GM10248 (cell line): ENCODE results near the gene CTSZ.

ENCODE experiments used
- CTCF ChIA-PET: fragments of 300-600 bp; sonication (Branson Sonifier 250); formaldehyde crosslinking; extraction: SDS; loops from one replicate; lab custom pipeline; 2021; ENCODE audit warnings: antibody characterized with exemption; lab: Yijun Ruan, JAX
- POLR2A ChIA-PET: fragments of 350-650 bp; sonication (Branson Sonifier 250); formaldehyde crosslinking; extraction: SDS; loops from one replicate; lab custom pipeline; 2020; ENCODE audit warnings: antibody characterized with exemption; lab: Yijun Ruan, JAX
- DNase-seq: peaks from one replicate; pipeline ENCODE4 v3.0.0; 2012; ENCODE audit errors: extremely low spot score
- TF ChIP-seq, protein P1 (sequence below): IDR thresholded peaks from 2 replicates; pipeline ENCODE4 v1.5.1; 2012; ENCODE audit warnings: mild to moderate bottlenecking, low read depth; ENCODE audit errors: extremely low read depth, missing control alignments, control extremely low read depth

CTSZ gene

DNA sequence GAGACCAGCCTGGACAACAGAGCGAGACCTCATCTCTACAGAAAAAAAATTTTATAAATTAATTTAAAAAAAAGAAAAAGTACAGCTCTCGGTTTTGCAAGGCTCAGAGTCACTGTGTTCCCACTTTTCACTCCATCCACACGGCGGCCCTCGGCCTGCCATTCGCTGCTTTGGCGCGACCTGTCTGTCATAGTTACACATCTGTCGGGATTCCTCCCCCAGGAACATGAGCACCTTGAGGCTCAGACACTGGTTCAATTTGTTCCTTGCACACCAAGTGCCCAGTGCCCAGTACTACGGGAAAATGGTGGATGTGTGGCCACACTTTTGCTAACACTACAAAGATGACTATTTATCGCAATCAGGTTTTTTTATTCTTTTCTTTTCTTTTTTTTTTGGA lies 8.4 kb downstream of the CTSZ start:
- DNase-seq = no peak
- ChIA-PET POLR2A (interaction anchor here (1.0 kb wide), 1 partner anchor 10 kb away, joined by 3 read pairs; no protein-coding TSS in a partner anchor), CTCF (interaction anchor here (0.7 kb wide), 1 partner anchor 16 kb away, joined by 3 read pairs; no protein-coding TSS in a partner anchor)
- TF ChIP-seq, protein P1, sequence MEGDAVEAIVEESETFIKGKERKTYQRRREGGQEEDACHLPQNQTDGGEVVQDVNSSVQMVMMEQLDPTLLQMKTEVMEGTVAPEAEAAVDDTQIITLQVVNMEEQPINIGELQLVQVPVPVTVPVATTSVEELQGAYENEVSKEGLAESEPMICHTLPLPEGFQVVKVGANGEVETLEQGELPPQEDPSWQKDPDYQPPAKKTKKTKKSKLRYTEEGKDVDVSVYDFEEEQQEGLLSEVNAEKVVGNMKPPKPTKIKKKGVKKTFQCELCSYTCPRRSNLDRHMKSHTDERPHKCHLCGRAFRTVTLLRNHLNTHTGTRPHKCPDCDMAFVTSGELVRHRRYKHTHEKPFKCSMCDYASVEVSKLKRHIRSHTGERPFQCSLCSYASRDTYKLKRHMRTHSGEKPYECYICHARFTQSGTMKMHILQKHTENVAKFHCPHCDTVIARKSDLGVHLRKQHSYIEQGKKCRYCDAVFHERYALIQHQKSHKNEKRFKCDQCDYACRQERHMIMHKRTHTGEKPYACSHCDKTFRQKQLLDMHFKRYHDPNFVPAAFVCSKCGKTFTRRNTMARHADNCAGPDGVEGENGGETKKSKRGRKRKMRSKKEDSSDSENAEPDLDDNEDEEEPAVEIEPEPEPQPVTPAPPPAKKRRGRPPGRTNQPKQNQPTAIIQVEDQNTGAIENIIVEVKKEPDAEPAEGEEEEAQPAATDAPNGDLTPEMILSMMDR = no peak

DNA sequence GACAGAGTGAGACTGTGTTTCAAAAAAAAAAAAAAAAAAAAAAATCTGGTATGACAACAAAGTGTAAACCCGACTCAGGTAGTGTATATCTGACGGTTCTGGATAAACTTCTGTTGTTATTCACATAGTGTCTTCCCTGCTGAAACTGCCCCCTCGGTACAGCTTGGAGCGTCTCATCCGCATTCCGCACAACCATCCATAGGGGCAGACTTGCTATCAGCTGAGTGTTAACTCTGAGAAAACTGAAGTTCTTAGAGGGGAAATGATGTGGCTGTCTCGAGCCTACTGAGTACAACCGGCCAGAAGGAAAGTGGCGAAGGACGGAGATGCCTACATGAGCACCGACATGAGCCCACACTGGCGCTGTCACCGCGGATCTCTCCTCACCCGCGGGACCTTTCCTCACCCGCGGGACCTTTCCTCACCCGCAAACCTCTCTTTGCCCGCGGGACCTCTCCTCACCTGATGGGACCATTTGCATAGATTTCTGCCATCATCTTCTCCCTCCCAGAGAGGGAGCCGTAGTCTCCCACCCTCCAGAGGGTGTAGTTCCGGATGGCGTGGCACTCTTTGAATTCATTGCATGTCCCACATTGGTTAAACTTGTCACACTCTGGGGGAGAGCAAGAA lies 9.8 kb downstream of the CTSZ start:
- TF ChIP-seq, protein P1 = no peak
- ChIA-PET POLR2A (interaction anchor here (0.7 kb wide), 1 partner anchor 18 kb away, joined by 6 read pairs; no protein-coding TSS in a partner anchor), CTCF (interaction anchor here (1.5 to 1.9 kb wide), 2 partner anchors 10 to 15 kb away, joined by 6 read pairs; no protein-coding TSS in a partner anchor)
- DNase-seq = no peak

DNA sequence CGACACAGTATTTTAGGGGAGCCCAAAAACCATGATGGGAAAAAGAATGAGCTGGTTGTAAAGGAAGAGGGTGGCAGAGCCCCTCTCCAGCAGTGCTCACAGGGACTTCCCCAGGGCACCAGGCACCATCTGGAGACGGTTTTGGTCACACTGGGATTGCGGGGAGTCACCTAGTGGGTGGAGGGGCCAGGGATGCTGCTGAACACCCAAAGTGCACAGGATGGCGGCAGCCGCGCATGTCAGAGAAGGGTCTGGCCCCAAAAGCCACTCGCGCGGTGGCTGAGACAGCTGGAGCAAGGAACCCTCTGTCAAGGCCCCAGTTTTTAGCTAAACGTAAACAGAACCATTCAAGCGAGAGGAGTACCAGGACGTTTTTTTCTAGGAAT lies 10.8 kb downstream of the CTSZ start:
- no peak for DNase-seq
- TF ChIP-seq, protein P1 = no peak
- POLR2A ChIA-PET = no interaction called here
- CTCF ChIA-PET = interaction anchor here (1.5 to 1.9 kb wide), 2 partner anchors 9 to 14 kb away, joined by 6 read pairs; no protein-coding TSS in a partner anchor

DNA sequence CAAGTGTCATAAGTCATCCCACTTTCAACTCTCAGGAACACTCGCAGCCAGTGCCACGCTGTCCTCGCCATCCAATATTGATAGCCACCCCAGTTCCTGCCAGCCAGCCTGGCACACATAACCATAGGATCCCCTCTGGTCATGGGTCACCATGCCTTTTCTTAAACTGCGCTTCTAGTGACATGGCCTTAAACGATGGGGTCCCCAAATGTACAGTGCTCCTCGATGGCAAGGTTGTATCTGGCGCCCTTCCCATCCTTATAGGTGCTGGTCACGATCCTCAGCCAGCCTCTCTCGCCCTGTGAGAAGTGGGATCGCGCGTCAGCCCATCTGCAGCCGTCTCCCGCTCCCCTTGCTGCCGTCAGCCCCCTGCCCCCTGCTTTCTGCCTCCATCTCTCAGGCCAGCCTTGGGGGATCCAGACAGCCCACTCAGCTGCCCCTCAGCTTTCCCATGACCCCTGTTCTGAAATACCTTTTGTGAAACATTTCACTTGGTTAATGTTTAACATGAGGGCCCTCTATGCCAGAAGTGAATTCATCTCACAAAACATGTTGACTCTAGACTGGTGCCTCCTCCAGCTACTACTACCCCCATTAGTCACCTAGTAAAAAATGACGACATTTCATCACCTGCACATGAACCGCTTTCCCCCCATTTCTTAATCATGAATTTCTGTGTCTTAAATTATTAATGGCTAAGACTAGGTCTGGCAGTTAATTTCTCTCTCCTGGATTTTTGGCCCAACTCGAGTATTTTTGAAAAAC lies 11.4 kb downstream of the CTSZ start:
- no peak for DNase-seq
- ChIA-PET CTCF (interaction anchor here (1.5 to 1.9 kb wide), 2 partner anchors 9 to 13 kb away, joined by 6 read pairs; no protein-coding TSS in a partner anchor), POLR2A (no interaction called here)
- TF ChIP-seq, protein P1 = no peak

DNA sequence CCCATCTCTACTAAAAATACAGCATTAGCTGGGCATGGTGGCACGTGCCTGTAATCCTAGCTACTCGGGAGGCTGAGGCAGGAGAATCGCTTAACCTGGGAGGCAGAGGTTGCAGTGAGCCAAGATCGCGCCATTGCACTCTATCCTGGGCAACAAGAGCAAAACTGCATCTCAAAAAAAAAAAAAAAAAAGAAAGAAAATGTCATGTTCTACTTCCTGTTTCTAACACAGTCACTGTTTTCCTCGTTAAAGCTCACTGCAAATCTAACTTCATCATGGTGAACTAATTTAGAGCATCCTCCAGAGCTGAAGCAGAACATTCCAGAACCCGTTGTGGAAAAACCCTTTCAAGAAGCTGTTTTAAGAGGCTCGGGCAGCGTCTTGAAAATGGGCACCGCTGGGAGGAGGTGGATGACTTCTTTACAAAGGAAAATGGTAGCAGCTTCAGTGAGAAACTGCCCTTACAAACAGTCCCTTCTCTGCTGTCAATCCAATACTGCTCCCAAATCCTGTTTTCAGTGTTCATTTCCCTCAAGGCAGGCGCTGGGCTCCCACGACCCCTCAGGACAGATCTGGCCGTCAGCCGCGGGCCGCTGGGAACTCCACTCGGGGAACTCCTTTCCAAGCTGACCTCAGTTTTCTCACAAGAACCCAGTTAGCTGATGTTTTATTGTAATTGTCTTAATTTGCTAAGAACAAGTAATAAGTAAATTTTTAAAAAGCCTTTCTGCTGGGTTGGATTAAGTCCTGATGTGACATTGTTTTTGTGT lies 12.5 kb downstream of the CTSZ start:
- DNase-seq = no peak
- POLR2A ChIA-PET = interaction anchor here (0.7 kb wide), 1 partner anchor 218 kb away, joined by 7 read pairs; no protein-coding TSS in a partner anchor
- CTCF ChIA-PET = no interaction called here

More for the DNA sequence above, 12.5 kb downstream of the CTSZ start:
- TF ChIP-seq, protein P1 = no peak
